GM06990 (cell line): Measurements from ENCODE around the gene FAM20C.

ENCODE experiments used
- DNase-seq: peaks from one replicate; pipeline ENCODE4 v3.0.0-alpha.2; 2011; ENCODE audit not compliant: insufficient read length; ENCODE audit errors: extremely low read depth
- H3K27me3 ChIP-seq: replicated peaks from 2 replicates; pipeline ENCODE4 v1.6.0; 2011; ENCODE audit warnings: low read length; ENCODE audit not compliant: control insufficient read depth, insufficient read depth
- H3K36me3 ChIP-seq: 2 replicates; pipeline ENCODE4 v1.5.1; 2011; ENCODE audit warnings: low read length; ENCODE audit not compliant: control insufficient read depth, insufficient read depth
- H3K4me3 ChIP-seq: replicated peaks from 2 replicates; pipeline ENCODE4 v1.5.1; 2011; ENCODE audit warnings: low read depth, mild to moderate bottlenecking, control low read depth, low read length
- CTCF ChIP-seq: IDR thresholded peaks from 2 replicates; pipeline ENCODE4 v1.5.1; 2011; ENCODE audit warnings: low read length, control low read depth, mild to moderate bottlenecking, inconsistent platforms; ENCODE audit not compliant: insufficient read depth, poor library complexity, severe bottlenecking

The FAM20C gene

GRCh38 chr7:230274-230673, 37.9 kb downstream of the FAM20C start:
- no peaks in the 10 kb centered on the region for H3K27me3 ChIP-seq
- no peak for TF ChIP-seq CTCF
- no peak overlapping the region for H3K4me3 ChIP-seq
- DNase-seq, result no peak
- H3K36me3 ChIP-seq, result no peaks in the 10 kb centered on the region

- DNase-seq, result no peak
- Histone ChIP-seq H3K4me3 (no peak overlapping the region), H3K36me3 (no peaks in the 10 kb centered on the region), H3K27me3 (no peaks in the 10 kb centered on the region)
- peak; percentile 6 for TF ChIP-seq CTCF
Observed at GRCh38 chr7:231030-231857, 38.9 kb downstream of the FAM20C start.

GRCh38 chr7:231858-232246, 39.5 kb downstream of the FAM20C start:
- no peak for TF ChIP-seq CTCF
- no peak for DNase-seq
- H3K27me3 ChIP-seq, result no peaks in the 10 kb centered on the region
- H3K36me3 ChIP-seq, result no peaks in the 10 kb centered on the region
- no peak overlapping the region for H3K4me3 ChIP-seq

- no peak for TF ChIP-seq CTCF
- Histone ChIP-seq H3K36me3 (no peaks in the 10 kb centered on the region), H3K4me3 (no peak overlapping the region), H3K27me3 (no peaks in the 10 kb centered on the region)
- DNase-seq, result no peak
Observed at GRCh38 chr7:232410-233248, 40.3 kb downstream of the FAM20C start.

GRCh38 chr7:233249-234035, 41.1 kb downstream of the FAM20C start:
- no peaks in the 10 kb centered on the region for H3K27me3 ChIP-seq
- H3K4me3 ChIP-seq, result no peak overlapping the region
- TF ChIP-seq CTCF, result no peak
- no peak for DNase-seq
- H3K36me3 ChIP-seq, result no peaks in the 10 kb centered on the region
